Activated naive CD4-positive, alpha-beta T cell treated with anti-CD3 and anti-CD28 coated beads, Interleukin-2, amount 50 U/mL, for 16 hours (primary cell): ENCODE results near the gene RREB1.

Experiments
- DNase-seq: peaks from one replicate; pipeline ENCODE4 v3.0.0-alpha.2; 2020

Gene RREB1

DNA sequence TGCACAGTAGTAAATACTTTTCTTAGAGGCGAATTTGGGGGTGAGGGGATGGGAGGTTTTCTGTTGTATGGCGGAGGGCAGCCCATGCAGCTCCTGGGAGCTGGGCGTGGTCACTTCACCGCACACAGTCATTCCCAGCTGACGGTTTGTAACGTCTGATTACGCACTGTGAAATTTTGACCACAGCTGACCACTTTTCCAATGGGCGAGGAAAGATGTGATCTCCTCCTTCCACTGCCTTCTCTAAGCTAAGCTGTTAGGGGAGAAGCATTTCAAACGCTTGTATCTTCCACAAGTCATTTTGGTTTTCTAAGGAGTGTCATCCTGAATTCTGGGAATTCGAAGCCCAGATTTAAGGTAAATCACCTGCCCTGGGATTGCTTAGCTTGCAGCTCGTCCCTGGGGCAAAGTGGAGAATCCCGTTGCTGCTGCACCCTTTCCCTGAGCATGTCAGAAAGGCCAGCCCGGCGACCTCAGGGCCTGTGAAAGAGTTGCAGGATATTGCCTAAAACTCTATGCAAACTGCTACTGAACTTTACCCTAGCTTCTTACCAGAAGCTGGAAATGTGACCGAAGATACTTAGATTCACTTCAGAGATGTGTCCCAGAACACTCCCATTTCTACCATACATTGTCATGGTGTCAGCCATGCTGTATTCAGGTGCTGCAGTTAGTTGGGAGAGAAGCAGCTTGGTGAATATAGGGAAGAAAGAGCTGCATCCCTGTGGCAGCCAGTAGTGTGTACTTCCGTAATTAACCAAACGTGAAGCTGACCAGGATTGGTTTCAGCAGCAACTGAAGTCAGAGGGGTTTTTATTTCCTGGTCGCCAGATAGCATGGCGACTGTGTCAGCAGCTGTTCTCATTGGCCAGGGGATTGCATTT is 58.9 kb downstream of the RREB1 start:
- DNase-seq = no peak

DNA sequence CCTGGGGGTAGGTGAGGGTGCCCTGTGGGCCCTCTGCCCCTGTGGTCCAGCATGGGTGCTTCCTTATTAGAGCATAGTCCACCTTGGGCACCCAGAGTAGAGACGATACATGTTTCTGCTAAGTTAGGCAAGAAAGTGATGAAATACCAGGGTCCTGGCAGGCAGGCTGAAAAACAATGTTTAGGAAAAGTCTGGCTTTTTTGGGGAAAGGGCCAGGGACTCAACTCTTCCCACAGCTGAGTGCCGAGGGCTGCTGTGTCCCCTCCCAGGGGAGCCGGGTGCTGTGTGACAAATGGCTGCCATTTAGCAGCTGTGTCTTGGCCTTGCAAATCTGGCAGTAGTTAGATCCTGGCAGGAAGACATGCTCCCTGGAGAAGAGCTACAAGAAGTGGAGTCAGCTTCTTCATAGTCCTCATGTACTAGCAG is 61.5 kb downstream of the RREB1 start:
- no peak for DNase-seq

DNA sequence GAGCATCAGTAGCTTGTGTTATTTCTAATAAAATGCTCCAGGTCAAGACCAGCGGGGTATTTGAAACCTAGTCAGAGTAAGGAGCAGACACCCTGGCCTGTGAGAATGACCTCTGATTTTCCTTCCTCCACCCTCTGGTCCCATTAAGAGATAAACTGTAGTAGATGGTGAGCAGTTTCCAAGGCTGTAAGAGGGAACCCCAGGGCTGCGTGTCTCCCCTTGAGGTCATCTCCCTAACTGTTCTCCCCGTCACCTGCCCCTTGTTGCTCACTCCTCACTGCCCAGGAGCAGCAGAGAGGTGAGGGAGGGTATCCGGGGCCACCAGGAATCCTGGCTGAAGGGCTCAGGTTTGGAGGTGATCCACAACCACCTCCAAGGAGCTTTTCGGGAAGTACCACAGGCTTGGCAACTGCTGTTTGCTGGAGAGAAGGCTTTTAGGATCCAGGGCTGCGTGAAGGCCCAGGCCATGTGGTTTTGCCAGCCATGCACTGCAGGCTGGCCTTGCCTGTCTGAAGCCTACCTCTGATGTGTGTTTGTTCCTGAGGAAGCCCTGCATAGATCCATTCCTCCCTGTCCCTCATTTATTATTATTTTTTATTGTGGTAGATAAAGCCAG is 62.5 kb downstream of the RREB1 start:
- DNase-seq = no peak

DNA sequence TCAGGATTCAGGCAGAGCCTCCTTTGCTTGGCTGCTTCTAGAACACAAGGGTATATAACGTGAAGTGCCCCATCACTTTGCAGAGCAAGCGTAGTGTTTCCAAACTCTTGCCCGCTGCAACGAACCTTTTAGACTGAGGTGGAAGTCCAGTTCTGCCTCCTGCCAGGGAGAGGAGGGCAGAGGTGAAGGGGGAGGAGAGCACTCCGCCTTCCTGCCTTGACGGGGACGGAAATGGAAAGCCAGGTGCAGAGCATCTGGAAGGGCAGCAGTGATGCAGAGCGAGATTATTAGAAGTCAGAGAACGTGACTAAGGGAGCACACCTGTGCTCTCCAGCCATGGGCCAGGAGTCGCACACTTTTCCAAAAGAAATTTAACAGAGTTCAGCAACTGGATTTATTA is 63.4 kb downstream of the RREB1 start:
- no peak for DNase-seq

DNA sequence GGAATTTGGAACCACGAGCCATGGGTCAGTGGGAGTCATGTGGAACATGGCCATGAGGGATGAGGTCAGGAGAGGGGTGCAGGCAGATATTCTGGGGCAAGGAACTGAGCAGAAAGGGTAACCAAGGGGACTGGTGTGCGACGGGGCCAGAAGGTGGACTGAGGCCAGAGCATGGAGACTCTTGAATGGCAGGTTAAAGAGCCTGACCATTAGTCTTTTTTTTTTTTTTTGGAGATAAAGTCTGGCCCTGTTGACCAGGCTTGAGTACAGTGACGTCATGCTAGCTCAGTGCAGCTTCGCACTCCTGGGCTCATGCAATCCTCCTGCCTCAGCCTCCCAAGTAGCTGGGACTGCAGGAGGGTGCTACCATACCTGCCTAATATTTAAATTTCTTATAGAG is 64.0 kb downstream of the RREB1 start:
- no peak for DNase-seq

DNA sequence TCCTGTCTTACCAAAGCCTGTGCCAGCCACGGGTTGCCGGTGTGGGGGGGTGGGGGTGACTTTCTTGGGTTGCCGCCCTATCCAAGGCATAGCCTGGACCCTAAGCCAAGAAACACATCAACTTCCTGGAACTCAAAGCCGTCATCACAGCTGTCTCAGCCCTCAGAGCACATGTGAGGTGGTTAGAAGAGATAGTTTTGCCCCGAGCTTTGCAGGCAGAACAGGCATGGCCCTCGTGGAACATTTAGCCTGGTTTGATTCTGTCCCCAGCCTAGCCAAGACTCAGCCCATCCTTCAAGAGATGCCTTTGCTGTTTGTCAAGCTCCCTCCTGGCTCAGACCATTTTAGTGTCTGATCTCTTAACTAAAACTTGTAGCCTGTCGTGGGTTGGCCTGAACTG is 64.9 kb downstream of the RREB1 start:
- DNase-seq = no peak

DNA sequence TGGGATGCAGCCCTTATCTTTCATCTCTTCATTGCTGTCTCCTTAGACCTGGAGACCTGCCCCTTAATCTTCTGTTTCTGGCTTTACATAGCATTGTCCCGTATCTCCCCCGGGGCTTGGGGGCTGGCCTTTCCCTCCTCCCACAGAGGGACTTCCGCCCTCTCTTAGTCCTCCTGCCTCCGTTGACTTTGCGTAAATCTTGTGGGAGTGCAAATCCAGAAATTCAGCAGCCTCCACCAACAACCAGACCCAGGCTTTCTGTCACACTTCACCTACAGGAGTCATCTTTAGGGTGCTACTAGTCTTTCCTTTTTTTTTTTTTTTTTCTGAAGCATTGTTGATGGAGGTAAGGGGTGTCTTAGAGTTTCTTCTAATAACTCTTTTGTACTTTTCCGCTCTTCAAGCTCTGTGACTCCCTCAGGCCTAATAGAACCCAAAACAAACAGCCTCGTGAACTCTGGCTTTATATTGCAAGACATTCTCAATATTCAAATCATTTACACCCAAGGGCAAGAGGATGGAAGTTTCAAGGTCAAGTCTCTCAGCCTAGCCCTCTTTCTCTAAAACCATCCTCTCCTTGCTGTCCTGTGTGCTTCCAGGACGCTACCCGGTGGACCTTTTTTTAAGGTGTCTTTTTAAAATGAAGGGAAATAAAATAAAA is 66.2 kb downstream of the RREB1 start:
- no peak for DNase-seq

DNA sequence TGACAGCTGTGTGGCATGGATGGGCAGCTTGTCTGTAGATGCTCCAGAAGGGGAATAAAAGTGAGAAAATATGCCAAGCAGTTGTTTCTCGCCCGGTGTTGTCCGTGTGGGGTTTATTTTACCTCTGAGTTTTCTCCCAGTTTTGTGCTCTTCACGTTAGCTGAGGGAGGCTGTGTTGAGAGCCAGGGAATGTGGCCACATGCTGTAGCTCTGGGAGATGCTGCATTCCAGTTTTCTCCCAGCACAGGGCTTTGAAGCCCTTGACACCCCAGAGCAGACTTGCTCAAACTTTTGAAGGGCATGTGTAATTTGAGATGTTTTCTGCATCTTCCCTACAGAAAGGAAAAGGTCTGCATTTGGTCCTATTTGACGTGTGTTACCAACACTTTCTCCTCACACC is 67.7 kb downstream of the RREB1 start:
- DNase-seq = no peak

DNA sequence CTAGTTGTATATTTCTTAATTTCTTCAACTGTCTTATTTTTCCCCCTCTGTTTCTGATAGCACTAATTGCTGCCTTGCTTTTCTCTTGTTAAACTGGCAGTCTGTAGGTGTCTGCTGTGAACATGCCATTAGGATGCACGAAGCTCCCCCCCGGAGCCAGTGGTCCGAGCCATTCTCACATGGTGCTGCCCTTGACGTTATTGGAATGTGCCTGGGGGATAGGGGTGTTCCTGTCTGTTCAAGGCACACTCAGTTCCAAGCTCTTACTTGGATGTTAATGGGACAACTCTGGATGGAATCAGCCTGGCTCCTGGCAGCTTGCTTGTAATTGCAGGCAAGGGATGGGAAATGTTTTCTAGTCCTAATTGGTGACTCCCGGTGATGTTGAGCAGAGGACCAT is 68.4 kb downstream of the RREB1 start:
- DNase-seq = no peak

DNA sequence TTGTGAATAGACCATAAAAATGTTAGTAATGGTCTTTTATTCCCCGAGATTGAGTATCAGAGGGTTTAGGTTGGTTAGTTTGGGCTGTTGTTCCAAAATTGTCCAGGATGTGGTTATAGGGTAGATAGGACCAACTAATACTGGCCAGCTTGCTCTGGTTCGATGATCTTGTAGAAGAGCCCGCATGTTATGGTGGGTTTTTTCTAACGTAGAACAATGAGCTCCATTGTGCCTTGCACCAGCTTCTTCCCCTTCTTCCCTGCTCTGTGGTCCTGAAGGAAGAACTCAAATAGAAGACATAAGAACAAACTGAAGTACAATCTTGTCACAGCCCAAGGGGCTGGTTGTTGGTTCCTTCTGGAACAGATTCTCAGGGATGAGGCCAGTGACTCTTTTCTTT is 70.5 kb downstream of the RREB1 start:
- no peak for DNase-seq

DNA sequence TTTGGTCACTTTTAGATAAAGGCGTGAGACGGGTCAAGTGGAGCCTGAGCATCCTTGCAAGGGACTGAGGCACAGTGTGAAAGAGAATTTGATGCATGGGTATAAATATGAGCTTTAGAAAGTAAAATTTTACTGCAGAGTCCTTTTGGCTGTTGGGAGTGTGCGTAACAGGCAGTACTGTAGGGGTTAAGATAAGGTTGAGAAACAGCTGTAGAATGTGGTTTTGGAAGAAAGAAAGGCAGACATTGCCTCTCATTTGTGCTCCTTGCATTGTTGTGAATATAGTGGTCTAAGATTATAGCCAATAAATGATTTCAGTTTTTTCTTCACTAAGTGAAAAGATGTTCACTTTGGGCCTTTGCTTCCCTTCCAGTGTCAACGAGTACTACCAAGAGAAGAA is 73.0 kb downstream of the RREB1 start:
- no peak for DNase-seq

DNA sequence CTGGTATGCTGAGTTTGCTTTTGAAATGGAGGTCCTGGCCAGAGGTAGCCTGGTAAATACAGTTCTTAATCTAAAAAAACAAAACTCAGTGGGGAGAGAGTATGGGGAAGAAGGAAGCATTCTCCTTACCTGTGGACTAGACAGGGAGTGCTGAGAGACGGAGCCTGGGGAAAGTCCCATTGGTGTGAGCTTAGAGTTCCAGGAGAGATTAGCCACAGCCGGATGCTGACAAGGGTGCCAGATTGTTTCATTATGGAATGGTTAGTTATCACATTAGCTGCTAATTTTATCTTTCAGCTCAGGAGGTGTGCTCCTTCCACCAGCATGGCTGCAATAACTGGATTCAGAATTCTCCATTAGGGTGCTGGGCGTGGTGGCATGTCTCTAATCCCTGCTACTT is 75.9 kb downstream of the RREB1 start:
- DNase-seq = no peak

DNA sequence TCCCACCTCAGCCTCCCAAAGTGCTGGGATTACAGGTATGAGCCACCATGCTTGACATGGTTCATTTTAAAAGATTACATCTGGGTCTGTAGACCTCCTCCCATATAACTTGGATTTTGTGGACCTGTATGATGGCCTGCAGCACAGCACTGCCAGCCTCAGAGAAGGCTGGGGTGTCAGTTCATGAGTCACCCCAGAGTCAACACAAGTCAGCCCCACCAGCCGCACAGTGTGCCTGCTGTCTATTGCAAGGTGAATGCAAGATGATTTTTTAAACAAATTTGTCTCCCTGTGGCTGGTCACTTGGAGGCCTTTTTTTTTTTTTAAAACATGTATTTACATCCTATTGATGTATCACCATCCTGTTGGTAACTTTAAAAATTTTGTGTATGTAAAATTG is 76.7 kb downstream of the RREB1 start:
- no peak for DNase-seq

DNA sequence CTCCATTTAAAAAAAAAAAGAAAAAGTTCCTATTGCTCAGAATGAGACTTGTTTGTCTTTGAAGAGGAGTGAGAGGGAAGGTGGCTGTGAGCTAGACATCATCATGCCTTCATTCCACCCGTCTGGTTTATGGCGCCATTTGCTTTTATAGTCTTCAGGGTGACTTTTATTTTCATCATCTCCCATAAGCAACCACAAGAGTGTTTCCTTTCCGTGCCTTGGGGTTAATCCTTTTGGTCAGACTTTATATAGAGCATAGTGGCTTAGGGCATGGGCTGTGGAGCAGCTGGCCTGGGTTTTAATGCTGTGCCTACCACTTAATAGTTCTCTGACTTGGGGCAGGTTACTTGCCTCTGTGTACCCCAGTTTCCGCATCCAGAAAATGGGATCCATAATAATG is 77.8 kb downstream of the RREB1 start:
- no peak for DNase-seq

DNA sequence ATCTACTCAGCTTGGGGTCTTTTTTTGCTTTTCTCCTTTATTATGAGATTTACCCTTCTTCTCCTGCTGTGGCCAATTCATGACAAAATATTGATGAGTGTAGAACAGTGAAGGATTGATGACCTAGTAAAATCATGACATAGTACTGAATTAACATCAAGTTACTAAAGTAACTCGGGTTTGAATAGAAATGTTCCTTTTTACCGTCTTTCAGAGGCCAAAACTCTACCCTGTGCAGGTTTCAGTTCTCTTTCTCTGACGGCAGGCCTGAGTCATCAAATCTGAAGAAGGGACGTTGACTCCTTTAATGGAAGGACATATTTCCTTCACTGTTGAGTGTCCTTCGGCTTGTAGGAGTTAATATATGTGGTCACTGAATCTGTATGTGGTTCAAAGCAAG is 80.7 kb downstream of the RREB1 start:
- DNase-seq = no peak

DNA sequence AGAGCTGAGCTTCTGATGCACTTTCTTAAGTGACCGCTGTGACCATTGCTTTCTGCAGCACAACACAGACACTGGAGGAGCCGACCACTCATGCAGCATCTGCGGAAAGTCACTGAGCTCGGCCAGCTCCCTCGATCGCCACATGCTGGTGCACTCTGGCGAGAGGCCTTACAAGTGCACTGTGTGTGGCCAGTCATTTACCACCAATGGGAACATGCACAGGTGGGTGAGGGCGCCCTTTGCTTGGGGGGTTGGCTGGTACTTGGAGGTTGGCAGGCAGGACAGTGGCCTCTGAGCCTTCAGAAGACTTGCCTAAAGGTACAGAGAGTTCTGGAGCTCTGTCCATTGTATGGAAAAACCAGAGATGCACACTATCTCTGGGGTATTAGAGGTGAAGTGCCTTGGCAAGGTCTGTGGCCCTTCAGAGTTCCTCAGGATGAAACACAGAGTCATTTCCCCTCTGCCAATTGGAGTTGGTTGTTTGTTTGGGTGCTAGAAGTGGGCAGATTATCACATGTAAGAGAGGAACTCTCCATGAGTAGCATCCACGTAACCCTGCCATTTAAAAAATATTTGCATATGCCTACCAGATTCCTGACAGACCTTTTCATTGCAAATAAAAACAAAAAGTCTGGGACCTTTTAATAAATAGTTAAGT is 81.5 kb downstream of the RREB1 start:
- no peak for DNase-seq

DNA sequence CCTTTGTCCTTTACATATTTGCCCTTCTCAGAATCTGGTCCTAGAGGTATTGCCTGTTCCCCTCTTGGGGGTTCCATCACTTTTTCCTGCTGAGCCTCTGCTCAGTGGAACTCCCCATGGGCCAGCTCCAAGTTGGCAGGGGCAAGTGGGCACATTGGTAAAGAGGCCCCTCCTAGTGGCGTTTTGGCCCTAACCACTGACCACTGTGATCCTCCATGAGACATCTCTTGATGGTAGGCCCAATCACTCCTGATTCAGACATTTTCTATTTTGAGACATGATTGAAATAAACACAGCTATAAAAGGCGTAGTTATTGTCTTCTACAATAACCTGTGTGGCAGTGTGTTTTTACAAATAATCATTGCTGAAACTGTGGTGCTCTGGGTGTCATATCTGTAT is 83.0 kb downstream of the RREB1 start:
- DNase-seq = no peak

DNA sequence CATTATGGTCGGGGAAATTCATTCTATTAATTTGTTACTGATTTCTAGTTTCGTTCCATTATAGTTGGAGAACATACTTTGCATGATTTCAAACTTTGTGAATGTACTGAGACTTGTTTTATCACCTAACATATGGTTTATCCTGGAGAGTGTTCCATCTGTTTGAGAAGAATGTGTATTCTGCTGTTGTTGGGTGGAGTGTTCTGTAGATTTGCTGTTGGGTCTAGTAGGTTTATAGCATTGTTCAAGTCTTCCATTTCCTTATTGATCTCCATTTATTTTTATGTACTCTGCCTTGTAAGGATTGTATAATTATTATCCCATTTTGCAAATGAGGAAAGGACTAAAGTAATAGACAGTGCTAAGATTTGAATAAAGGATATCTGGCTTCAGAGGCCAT is 85.4 kb downstream of the RREB1 start:
- no peak for DNase-seq

DNA sequence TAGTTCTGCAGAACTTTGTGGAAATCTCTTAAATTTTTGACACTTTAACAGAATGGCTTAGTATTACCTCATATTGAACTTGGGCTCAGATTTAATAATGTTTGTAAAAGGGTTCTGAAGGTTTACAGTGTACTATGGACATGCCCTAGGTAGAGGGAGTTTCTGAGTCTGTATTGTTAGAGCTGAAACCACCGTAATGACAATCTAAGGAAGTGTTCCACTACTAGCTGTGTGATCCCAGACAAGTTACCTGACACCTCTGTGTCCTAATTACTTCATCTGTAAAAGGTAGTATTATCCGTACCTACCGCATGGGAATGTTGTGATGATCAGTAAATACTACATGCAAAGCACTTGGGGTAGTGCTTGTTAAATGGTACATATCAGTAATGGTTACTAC is 86.9 kb downstream of the RREB1 start:
- DNase-seq = no peak

DNA sequence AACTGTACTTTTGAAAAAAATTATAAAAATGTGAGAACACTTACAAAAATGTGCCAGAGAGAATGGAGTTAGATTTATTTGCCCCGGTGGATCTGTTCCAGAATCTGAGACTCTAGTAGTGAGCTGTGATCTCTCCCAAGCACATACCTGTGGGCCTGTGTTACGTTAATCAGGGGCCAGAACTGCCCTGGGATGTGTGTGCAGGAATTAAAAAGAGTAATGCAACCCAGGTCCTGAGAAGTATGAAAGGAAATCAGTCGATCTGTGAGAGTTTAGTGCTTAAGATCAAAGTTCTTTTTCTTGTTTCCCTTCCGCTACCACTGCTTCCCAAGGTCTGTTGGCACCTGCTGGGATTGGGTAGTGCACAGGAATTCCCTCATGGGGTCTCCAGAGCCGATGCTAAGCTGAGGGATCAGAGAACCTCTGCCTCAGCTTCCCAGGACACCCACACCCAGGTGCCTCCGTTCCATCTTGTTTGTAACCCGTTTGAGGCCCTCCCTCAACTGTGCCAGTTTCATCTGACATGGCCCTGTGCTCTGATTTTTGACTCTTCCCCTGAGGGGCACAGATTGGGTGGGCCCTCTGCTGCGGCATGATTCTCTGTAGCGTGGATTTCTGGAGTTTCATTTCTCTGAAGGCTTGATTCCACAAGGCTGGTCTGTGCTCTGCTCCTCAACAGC is 87.7 kb downstream of the RREB1 start:
- no peak for DNase-seq

DNA sequence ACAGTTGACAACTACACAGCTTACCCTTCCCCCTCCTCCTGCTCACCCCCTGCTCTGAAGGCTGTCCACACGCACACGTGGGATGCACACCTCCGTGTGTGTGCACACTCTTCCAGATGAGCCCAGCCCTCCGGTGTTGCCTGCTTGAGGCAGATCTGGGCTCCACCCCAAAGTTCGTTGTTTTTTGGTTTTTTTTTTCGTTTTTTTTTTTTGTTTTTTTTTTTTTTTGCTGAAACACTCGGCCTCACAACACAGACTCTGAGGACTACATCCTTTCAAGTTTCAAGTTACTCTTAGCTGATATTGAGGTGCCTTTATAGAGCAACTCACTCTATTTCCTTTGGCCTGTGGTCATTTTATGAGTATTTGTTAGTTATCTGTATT is 88.2 kb downstream of the RREB1 start:
- no peak for DNase-seq

DNA sequence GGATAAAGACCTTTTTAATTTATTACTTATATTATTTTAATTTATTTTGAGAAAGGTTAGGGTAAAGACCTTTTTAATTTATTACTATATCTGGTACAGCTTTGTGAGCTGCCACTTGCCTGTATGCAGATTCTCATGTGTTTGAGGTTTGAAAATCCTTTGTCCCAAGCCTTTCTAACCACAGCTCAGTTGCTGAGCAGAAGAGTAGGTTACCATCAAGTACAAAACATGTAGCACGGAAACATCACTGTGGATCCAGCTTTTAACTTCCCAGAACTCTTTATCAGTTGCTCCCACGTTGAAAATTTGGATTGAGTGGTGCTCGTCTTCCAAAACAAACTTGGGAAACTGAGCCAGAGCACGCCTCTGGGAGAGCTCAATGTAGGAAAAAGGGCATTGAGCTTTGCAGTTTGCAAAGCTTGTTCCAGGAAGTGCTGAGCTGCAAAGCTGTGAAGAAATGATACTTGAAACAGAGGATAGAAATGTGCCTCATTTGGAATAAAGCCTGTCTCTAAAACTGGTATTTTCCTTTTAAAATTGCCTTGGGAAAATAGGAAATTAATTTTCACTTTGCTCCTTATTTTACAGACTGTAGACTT is 89.0 kb downstream of the RREB1 start:
- no peak for DNase-seq

DNA sequence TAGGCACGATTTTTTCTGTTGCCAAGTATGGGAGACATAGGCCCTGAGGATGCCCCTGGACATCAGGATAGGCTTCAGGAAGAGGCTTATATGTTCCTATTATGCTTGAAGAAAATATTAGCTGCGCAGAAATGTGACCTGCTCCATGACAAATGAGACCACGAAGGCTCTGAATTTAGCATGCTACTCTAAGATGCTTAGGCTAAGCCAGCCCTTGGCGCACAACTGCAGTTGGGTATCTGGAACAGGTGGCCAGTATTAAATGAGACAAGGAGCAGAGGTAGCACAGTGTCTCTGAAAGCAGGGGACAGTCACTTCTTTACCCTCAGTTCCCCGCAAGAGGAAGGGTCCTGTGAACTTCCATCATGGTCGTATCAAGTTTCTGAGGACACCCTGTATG is 90.0 kb downstream of the RREB1 start:
- no peak for DNase-seq
